C4-2B (cell line): ENCODE results near the gene BRD1.

ENCODE experiments used
- ZFX ChIP-seq: fragments of 450-650 bp; IDR thresholded peaks from 2 replicates; pipeline ENCODE4 v1.6.1; 2017
- TF ChIP-seq, protein P1 (sequence below): fragments of 450-650 bp; conservative IDR thresholded peaks from 2 replicates; pipeline ENCODE4 v1.5.1; 2017; ENCODE audit warnings: mild to moderate bottlenecking

DNA sequence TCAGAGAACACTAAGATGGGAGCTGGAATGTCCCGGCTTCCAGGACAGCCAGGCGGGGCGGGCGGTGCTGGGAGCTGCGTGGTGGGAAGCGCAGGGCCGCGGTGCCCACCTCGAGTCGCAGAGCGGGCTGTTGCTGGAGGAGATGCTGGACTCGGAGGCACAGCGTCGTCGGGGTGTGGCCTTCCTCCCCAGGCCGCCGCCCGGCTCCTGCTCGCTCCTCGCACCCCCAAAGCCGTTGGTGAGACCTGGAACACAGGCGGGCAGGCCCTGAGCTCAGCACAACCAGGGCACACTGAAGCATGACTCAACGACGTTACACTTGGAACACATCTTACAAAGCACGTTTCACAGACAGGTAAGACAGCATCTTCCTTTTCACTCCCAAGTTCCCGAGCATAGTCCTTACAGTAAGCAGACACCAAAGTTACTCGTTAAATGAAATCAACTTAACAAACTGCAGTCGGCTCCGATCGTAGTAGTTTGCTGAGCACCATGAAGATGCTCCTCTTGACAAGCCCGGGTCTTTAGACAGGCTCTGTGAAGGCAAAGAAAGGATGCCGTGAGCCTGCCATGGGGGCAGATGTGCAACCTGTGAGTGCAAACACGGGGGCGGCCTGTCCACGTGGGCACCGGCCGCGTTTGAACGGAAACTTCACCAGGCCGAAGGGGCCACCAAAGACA is 50.0 kb downstream of the BRD1 start:
- TF ChIP-seq, protein P1, sequence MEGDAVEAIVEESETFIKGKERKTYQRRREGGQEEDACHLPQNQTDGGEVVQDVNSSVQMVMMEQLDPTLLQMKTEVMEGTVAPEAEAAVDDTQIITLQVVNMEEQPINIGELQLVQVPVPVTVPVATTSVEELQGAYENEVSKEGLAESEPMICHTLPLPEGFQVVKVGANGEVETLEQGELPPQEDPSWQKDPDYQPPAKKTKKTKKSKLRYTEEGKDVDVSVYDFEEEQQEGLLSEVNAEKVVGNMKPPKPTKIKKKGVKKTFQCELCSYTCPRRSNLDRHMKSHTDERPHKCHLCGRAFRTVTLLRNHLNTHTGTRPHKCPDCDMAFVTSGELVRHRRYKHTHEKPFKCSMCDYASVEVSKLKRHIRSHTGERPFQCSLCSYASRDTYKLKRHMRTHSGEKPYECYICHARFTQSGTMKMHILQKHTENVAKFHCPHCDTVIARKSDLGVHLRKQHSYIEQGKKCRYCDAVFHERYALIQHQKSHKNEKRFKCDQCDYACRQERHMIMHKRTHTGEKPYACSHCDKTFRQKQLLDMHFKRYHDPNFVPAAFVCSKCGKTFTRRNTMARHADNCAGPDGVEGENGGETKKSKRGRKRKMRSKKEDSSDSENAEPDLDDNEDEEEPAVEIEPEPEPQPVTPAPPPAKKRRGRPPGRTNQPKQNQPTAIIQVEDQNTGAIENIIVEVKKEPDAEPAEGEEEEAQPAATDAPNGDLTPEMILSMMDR, result no peak
- no peak for TF ChIP-seq ZFX
